IMR-90 (cell line): Measurements from ENCODE around the gene SOWAHD. TPM values are rescaled to one million over a fixed set of nuclear protein-coding genes. Genes with fewer than 3 reads are reported as not detected.

Experiments used
- ATAC-seq: fragments of 200-7000 bp; cut with Tn5 transposase; 2 replicates; pipeline ENCODE4 v1.9.1; 2020; ENCODE audit warnings: low read depth, mild to moderate bottlenecking, moderate library complexity
- BruUV-seq: library from RNA; stranded (reverse); fragments of 400-500 nt; replicated peaks from 2 replicates; lab custom pipeline; 2021; lab: Mats Ljungman, UMichigan
- CTCF ChIA-PET: fragments of 300-600 bp; formaldehyde crosslinking; extraction: SDS; loops from one replicate; lab custom pipeline; 2021; ENCODE audit warnings: antibody characterized with exemption; lab: Yijun Ruan, JAX
- POLR2A ChIA-PET: fragments of 300-600 bp; sonication (Branson Sonifier 250); formaldehyde crosslinking; loops from one replicate; lab custom pipeline; 2022; ENCODE audit warnings: antibody characterized with exemption; ENCODE audit not compliant: unreplicated experiment; lab: Charles Lee
- DNase-seq: peaks from one replicate; pipeline ENCODE4 v3.0.0; 2013
- H2AFZ ChIP-seq: replicated peaks from 2 replicates; pipeline ENCODE3; 2013; ENCODE audit warnings: low read length, mild to moderate bottlenecking; ENCODE audit not compliant: poor library complexity
- H2AK5ac ChIP-seq: 2 replicates; pipeline ENCODE4 v1.6.1; 2013; ENCODE audit warnings: low read depth, low read length, inconsistent platforms
- H2AK9ac ChIP-seq: replicated peaks from 2 replicates; pipeline ENCODE3; 2013; ENCODE audit warnings: mild to moderate bottlenecking, low read depth, low read length, moderate library complexity; ENCODE audit not compliant: poor library complexity
- H2BK120ac ChIP-seq: 2 replicates; pipeline ENCODE4 v1.6.1; 2013; ENCODE audit warnings: low read depth, low read length, inconsistent platforms
- H2BK15ac ChIP-seq: 3 replicates; pipeline ENCODE4 v1.6.1; 2013; ENCODE audit warnings: low read depth, low read length, inconsistent platforms
- H2BK20ac ChIP-seq: 2 replicates; pipeline ENCODE4 v1.6.1; 2013; ENCODE audit warnings: low read depth, mild to moderate bottlenecking, inconsistent platforms, low read length, moderate library complexity
- H2BK5ac ChIP-seq: 2 replicates; pipeline ENCODE4 v1.6.1; 2013; ENCODE audit warnings: mild to moderate bottlenecking, low read depth, low read length, inconsistent platforms; ENCODE audit not compliant: poor library complexity, severe bottlenecking
- H3K14ac ChIP-seq: replicated peaks from 2 replicates; pipeline ENCODE4 v1.6.1; 2013; ENCODE audit warnings: low read depth, low read length, inconsistent platforms
- H3K18ac ChIP-seq: 2 replicates; pipeline ENCODE4 v1.6.1; 2013; ENCODE audit warnings: low read depth, low read length, control low read depth
- H3K23ac ChIP-seq: 2 replicates; pipeline ENCODE4 v1.6.1; 2013; ENCODE audit warnings: low read depth, low read length, inconsistent platforms
- H3K27ac ChIP-seq: 2 replicates; pipeline ENCODE4 v1.5.1; 2013; ENCODE audit warnings: mild to moderate bottlenecking, control low read depth, low read length; ENCODE audit not compliant: insufficient read depth
- H3K27me3 ChIP-seq: 2 replicates; pipeline ENCODE4 v1.6.1; 2013; ENCODE audit warnings: low read length; ENCODE audit not compliant: control insufficient read depth, insufficient read depth
- H3K36me3 ChIP-seq: 2 replicates; pipeline ENCODE4 v1.6.1; 2013; ENCODE audit warnings: low read length, mixed read lengths; ENCODE audit not compliant: control insufficient read depth, insufficient read depth
- H3K4ac ChIP-seq: 2 replicates; pipeline ENCODE4 v1.6.1; 2013; ENCODE audit warnings: low read depth, low read length, inconsistent platforms
- H3K4me1 ChIP-seq: 2 replicates; pipeline ENCODE4 v1.6.1; 2013; ENCODE audit warnings: low read length, mixed read lengths; ENCODE audit not compliant: control insufficient read depth, insufficient read depth
- H3K4me2 ChIP-seq: 2 replicates; pipeline ENCODE4 v1.6.1; 2013; ENCODE audit warnings: low read depth, mild to moderate bottlenecking, control low read depth, low read length, moderate library complexity
- H3K4me3 ChIP-seq: 2 replicates; pipeline ENCODE4 v1.5.1; 2013; ENCODE audit warnings: low read depth, mild to moderate bottlenecking, control low read depth, low read length, moderate library complexity; ENCODE audit not compliant: insufficient read depth
- H3K56ac ChIP-seq: 2 replicates; pipeline ENCODE4 v1.6.1; 2013; ENCODE audit warnings: low read length, inconsistent platforms; ENCODE audit not compliant: insufficient read depth; ENCODE audit errors: extremely low read depth
- H3K79me1 ChIP-seq, 2 experiments: 2 replicates each; pipeline ENCODE4 v1.6.1; 2013; ENCODE audit warnings: low read length in 2 of 2, inconsistent platforms in 1 of 2, low read depth in 1 of 2
- H3K9ac ChIP-seq: 2 replicates; pipeline ENCODE4 v1.6.1; 2013; ENCODE audit warnings: low read depth, low read length, control low read depth
- H3K9me1 ChIP-seq: 2 replicates; pipeline ENCODE4 v1.6.1; 2013; ENCODE audit warnings: low read length, inconsistent platforms; ENCODE audit not compliant: insufficient read depth
- H3K9me3 ChIP-seq: 2 replicates; pipeline ENCODE4 v1.6.1; 2013; ENCODE audit warnings: low read length; ENCODE audit not compliant: control insufficient read depth, insufficient read depth
- H4K20me1 ChIP-seq: 2 replicates; pipeline ENCODE4 v1.6.1; 2013; ENCODE audit warnings: low read length, inconsistent platforms; ENCODE audit not compliant: insufficient read depth
- H4K5ac ChIP-seq: 2 replicates; pipeline ENCODE4 v1.6.1; 2013; ENCODE audit warnings: mild to moderate bottlenecking, low read depth, low read length, control low read depth
- H4K8ac ChIP-seq, 2 experiments: 2 replicates each; pipeline ENCODE4 v1.6.1; 2013; ENCODE audit warnings: low read depth in 2 of 2, low read length in 2 of 2, control low read depth in 1 of 2, inconsistent platforms in 1 of 2
- H4K91ac ChIP-seq: 2 replicates; pipeline ENCODE4 v1.6.1; 2013; ENCODE audit warnings: low read depth, low read length, inconsistent platforms; ENCODE audit not compliant: insufficient read depth
- BHLHE40 ChIP-seq: fragments of 150-350 bp; IDR thresholded peaks from 2 replicates; pipeline ENCODE4 v1.6.1; 2016; ENCODE audit warnings: mild to moderate bottlenecking, low read depth, low read length
- CEBPB ChIP-seq: IDR thresholded peaks from 2 replicates; pipeline ENCODE4 v1.6.1; 2012; ENCODE audit warnings: low read depth, low read length, improper control_type of control experiment
- CHD1 ChIP-seq: IDR thresholded peaks from 2 replicates; pipeline ENCODE4 v1.6.1; 2012; ENCODE audit warnings: low read depth, low read length, improper control_type of control experiment
- CTCF ChIP-seq: conservative IDR thresholded peaks from 2 replicates; pipeline ENCODE4 v1.5.1; 2012; ENCODE audit warnings: mild to moderate bottlenecking, low read depth, low read length, improper control_type of control experiment
- ELK1 ChIP-seq: fragments of 150-350 bp; IDR thresholded peaks from 2 replicates; pipeline ENCODE4 v1.6.1; 2016; ENCODE audit warnings: low read depth, mild to moderate bottlenecking, low read length, moderate library complexity, borderline replicate concordance
- FOS ChIP-seq: fragments of 150-350 bp; IDR thresholded peaks from 2 replicates; pipeline ENCODE4 v1.6.1; 2016; ENCODE audit warnings: low read depth, low read length
- MAFK ChIP-seq: IDR thresholded peaks from 2 replicates; pipeline ENCODE4 v1.6.1; 2012; ENCODE audit warnings: low read depth, low read length, improper control_type of control experiment
- MAZ ChIP-seq: IDR thresholded peaks from 2 replicates; pipeline ENCODE4 v1.6.1; 2012; ENCODE audit warnings: low read depth, mild to moderate bottlenecking, low read length, improper control_type of control experiment, moderate library complexity, borderline replicate concordance
- MXI1 ChIP-seq: IDR thresholded peaks from 2 replicates; pipeline ENCODE4 v1.6.1; 2012; ENCODE audit warnings: low read depth, mild to moderate bottlenecking, low read length, moderate library complexity, borderline replicate concordance
- NFE2L2 ChIP-seq: fragments of 150-350 bp; IDR thresholded peaks from 2 replicates; pipeline ENCODE4 v1.6.1; 2016; ENCODE audit warnings: low read depth, mild to moderate bottlenecking, low read length
- POLR2A ChIP-seq: IDR thresholded peaks from 2 replicates; pipeline ENCODE4 v1.6.1; 2012; ENCODE audit warnings: mild to moderate bottlenecking, low read depth, low read length
- RAD21 ChIP-seq: IDR thresholded peaks from 2 replicates; pipeline ENCODE4 v1.6.1; 2012; ENCODE audit warnings: low read length, improper control_type of control experiment
- RCOR1 ChIP-seq: IDR thresholded peaks from 2 replicates; pipeline ENCODE4 v1.6.1; 2012; ENCODE audit warnings: mild to moderate bottlenecking, low read length, improper control_type of control experiment; ENCODE audit not compliant: insufficient replicate concordance
- RFX5 ChIP-seq: IDR thresholded peaks from 2 replicates; pipeline ENCODE4 v1.8.0; 2012; ENCODE audit warnings: low read depth, mild to moderate bottlenecking, low read length, moderate library complexity
- SMC3 ChIP-seq: fragments of 150-350 bp; IDR thresholded peaks from 2 replicates; pipeline ENCODE4 v1.6.1; 2016; ENCODE audit warnings: low read depth, mild to moderate bottlenecking, antibody characterized with exemption, low read length, moderate library complexity
- USF2 ChIP-seq: fragments of 150-350 bp; IDR thresholded peaks from 2 replicates; pipeline ENCODE4 v1.6.1; 2017; ENCODE audit warnings: mild to moderate bottlenecking, antibody characterized with exemption, low read length, low read depth
- WGBS, 2 experiments: methylation state at CpG; one replicate each; pipeline versions ENCODE4 v1.1.5 to v1.1.7; 2013; ENCODE audit warnings: missing lambda C conversion rate in 2 of 2; ENCODE audit not compliant: insufficient read length in 1 of 2; ENCODE audit errors: extremely low coverage in 2 of 2; 5-methylcytosine and 5-hydroxymethylcytosine counted together
- dilution Hi-C: fragments of 300-500 bp; cut with HindIII; formaldehyde crosslinking; loops from one replicate; pipeline ENCODE4 v1.14.3; 2018; ENCODE audit warnings: low sequenced_read_pairs; ENCODE audit not compliant: unreplicated experiment
- in situ Hi-C: fragments of 300-500 bp; cut with MboI; formaldehyde crosslinking; loops from 3 replicates; pipeline ENCODE4 v1.14.3; 2019; ENCODE audit warnings: low sequenced_read_pairs, inconsistent platforms, mixed read lengths
- intact Hi-C: fragments of 100-400 bp; cut with micrococcal nuclease; formaldehyde crosslinking; loops from 2 replicates; pipeline ENCODE4 v1.10.0; 2022
- polyA plus RNA-seq, 3 experiments: library from polyadenylated mRNA; depleted of rRNA; stranded (reverse); fragments of >200 nt; gene quantifications; 2 replicates each; pipeline ENCODE4 v1.2.3, GENCODE V29; 2012; ENCODE audit warnings: low replicate concordance in 1 of 3
- total RNA-seq: library from RNA; depleted of rRNA; stranded (reverse); fragments of >200 nt; gene quantifications from 2 replicates; pipeline ENCODE4 v1.2.3, GENCODE V29; 2012

SOWAHD gene
- total and polyA plus RNA-seq, 2 of the 4 experiments (the other 2 are of a cell fraction), result 0.17 to 0.18 TPM

GRCh38 chrX:119778829-119779228 is 20.4 kb downstream of the SOWAHD start:
- no peak overlapping the region for H3K4me2 ChIP-seq
- H3K14ac ChIP-seq, result no peak overlapping the region
- DNase-seq, result no peak
- no peak overlapping the region for H3K4me3 ChIP-seq
- H3K79me1 ChIP-seq, result no peaks in the 10 kb centered on the region
- no peak overlapping the region for H2BK15ac ChIP-seq
- no peak overlapping the region for H3K23ac ChIP-seq
- no peak overlapping the region for H2BK120ac ChIP-seq
- peaks cover 14% of the 10 kb centered on the region for H4K20me1 ChIP-seq
- H2AFZ ChIP-seq, result no peak overlapping the region
- H4K91ac ChIP-seq, result no peak overlapping the region
- in situ Hi-C loops, result no loop called here
- H3K18ac ChIP-seq, result no peak overlapping the region
- no peaks in the 10 kb centered on the region for H3K27me3 ChIP-seq
- H3K9me1 ChIP-seq, result no peaks in the 10 kb centered on the region
- H2BK5ac ChIP-seq, result no peak overlapping the region
- CTCF ChIA-PET, result no interaction called here
- ATAC-seq, result no peak
- no CpG with 5 or more reads among the region's 5 CpGs for WGBS, 2 experiments
- peaks cover 2% of the 10 kb centered on the region; the same call in 1 of the 2 replicates for H3K36me3 ChIP-seq
- H3K9ac ChIP-seq, result no peak overlapping the region
- H4K5ac ChIP-seq, result no peak overlapping the region
- intact Hi-C loops, result loop anchor here (1.0 to 5.0 kb wide), 4 partner anchors 50 to 169 kb away; no protein-coding TSS in a partner anchor
- H2BK20ac ChIP-seq, result no peak overlapping the region
- H3K4ac ChIP-seq, result no peak overlapping the region
- no TSS peak for BruUV-seq
- POLR2A ChIA-PET, result no interaction called here
- no peaks in the 10 kb centered on the region for H3K9me3 ChIP-seq
- H3K56ac ChIP-seq, result no peak overlapping the region
- H3K4me1 ChIP-seq, result no peaks in the 10 kb centered on the region
- no peak overlapping the region for H3K27ac ChIP-seq
- dilution Hi-C loops, result no loop called here
- no peak overlapping the region for H2AK9ac ChIP-seq
- no peak overlapping the region for H2AK5ac ChIP-seq
- TF ChIP-seq ELK1 (no peak), CTCF (no peak), RFX5 (no peak), RCOR1 (no peak), MAZ (no peak), SMC3 (no peak), CEBPB (no peak), MXI1 (no peak), RAD21 (no peak), POLR2A (no peak), USF2 (no peak), FOS (no peak), NFE2L2 (no peak), MAFK (no peak), CHD1 (no peak), BHLHE40 (no peak)
- no peak overlapping the region for H4K8ac ChIP-seq
